Astrocyte (in vitro differentiated cells and primary cell): Measurements from ENCODE around the gene TPH2.

Experiments
- CTCF ChIP-seq: IDR thresholded peaks from 2 replicates; pipeline ENCODE4 v1.5.1; 2011; ENCODE audit warnings: low read depth, mild to moderate bottlenecking, inconsistent platforms, low read length, moderate library complexity; ENCODE audit not compliant: insufficient read depth
- EZH2 ChIP-seq: IDR thresholded peaks from 2 replicates; pipeline ENCODE4 v1.6.1; 2012; ENCODE audit warnings: mild to moderate bottlenecking, low read length, inconsistent platforms; ENCODE audit not compliant: insufficient read depth

GRCh38 chr12:71890475-71890874 is 48.2 kb upstream of the TPH2 start:
- no peak for TF ChIP-seq CTCF
- no peak for TF ChIP-seq EZH2
